NCI-H345 treated with DMSO at 0.1 percent for 48 hours (cell line): ENCODE measurements around the gene TBXA2R.
"Not testable (repeated sequence)": the region's sequence is repeated elsewhere in the genome, so short reads cannot be mapped to it uniquely, and the experiment has no call there.

Experiments used
- DNase-seq: peaks from one replicate; lab custom pipeline; 2025; ENCODE audit not compliant: unreplicated experiment; lab: John Stamatoyannopoulos, UW

Gene TBXA2R

DNA sequence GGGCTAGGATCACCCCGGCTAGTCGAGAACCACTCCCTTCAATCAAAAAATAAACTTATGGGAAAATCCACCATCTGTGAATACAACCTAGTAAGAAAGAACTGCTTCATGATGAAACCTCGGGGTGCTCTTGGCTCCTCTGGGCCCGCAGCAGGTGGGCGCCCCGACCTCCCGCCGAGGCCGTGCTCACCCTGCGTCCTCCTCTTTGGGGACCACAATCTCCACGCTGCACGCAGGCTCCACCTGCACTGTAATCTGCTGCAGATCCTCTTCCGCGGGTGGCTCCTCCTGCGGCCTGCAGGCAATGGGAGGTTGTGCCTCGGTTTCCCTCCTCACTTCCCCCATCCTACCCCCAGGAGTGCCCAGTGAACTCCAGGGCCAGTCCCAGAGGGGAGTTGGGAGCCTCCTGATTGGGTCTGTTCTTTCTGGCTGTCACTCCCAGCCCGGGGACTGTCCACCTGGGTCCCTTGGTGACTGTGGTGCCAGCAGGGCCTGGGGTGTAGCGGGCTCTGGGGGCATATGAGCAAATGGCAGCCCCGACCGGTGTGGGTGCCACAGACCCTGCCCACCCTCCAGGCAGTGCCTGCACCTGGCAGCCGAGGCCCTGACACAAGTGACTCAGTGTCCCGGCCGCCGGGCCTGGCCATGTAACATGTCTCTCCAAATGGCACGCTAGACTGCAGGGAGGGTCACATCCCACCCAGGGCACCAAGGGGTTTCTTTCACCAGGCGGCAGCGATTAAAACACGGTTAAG is 35.0 kb upstream of the TBXA2R start:
- no peak for DNase-seq

DNA sequence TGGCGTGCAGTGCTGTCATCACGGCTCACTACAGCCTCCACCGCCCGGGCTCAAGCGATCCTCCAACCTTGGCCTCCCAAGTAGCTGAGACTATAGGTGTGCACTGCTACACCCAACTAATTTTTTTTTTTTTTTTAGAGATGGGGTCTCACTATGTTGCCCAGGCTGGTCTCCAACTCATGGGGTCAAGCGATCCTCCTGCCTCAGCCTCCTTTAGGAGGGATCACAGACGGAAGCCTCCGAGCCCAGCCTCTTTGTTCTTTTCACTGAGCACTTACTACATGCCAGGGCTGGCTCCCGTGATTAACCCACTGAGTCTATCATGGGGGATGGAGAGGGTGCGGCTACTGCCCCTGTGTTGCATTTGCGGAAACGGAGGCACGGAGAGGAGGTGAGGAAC is 32.8 kb upstream of the TBXA2R start:
- DNase-seq = no peak

DNA sequence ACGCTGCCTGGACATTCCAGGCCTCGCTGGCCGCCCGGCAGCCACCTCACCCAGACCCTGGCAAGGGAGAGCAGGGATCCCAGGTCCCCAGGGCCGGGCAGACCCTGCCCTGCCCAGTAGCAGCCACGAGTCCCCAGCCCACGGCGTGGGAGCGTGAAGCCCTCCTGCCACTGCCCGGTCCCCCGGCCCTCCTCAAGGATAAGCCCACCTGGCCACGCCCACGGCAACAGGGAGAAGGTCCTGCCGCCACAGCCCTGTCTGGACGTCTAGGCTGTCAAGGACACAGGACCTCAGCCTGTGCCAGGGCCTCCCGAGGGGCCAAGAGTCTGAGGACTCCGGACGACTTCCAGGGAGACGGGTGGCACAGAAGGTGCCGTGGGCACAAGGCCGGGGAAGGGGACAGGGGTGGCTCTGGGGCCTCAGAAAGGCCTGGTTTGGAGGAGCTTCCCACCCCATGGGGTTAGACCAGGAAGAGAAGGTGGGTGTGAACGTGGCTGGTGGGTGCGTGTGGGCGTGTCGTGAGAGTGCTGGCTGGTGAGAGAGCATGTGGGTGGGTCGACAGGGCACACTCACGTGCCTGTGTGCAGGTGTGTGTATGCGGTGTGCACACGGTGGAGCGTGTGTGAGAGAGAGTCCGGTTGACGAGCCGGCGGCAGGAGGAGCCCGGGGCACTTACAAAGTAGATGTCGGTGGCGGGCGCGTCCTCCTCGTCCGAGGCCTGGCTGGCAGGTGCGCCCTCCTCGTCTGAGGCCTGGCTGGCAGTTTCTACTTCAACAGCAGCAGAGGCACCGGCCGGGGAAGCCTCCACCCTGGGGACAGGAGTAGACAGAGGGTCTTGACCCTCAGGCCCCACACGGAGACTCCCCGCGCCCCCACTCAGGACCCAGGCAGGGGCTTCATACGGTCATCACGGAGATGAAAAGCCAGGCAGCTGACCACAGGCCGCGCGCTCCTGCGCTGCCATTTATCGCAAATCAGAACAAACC is 31.8 kb upstream of the TBXA2R start:
- DNase-seq = no peak

DNA sequence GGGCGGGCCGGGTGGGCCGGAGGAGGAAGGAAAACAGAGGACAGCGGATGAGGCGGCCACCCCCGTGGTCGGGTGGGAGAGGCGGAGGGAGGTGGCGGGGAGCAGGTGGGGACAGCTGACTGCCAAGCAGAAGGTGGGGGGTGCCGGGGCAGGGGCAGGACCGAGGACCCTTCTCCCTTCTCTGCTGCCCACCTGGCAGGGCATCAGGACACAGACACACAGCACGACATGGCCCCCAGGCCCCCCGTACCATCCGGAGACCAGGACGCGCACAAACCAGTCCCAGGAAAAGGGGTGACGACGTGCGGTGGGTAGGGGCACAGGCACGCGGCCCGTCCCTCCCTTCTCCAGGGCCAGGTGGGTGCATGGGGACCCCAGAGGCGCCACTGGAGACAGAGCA is 30.9 kb upstream of the TBXA2R start:
- DNase-seq = no peak

DNA sequence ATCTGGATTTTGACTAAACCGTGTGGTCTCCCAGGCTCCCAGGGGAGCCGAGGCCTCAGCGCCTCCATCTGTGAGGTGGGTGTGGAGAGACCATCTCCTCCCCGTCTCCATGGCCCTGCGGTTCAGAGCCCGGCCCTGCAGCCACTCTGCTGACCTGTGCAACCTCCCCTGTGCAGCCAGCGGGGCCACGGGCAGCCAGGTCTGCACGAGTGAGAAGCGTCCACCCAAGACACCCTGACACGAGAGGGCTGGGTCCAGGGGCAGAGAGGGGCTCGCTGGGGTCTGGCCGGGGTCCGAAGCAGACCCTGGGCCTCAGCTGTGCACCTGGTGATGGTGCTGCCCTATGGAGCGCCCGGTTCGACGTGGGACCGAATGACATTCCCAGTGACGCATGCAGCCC is 30.3 kb upstream of the TBXA2R start:
- DNase-seq = no peak

DNA sequence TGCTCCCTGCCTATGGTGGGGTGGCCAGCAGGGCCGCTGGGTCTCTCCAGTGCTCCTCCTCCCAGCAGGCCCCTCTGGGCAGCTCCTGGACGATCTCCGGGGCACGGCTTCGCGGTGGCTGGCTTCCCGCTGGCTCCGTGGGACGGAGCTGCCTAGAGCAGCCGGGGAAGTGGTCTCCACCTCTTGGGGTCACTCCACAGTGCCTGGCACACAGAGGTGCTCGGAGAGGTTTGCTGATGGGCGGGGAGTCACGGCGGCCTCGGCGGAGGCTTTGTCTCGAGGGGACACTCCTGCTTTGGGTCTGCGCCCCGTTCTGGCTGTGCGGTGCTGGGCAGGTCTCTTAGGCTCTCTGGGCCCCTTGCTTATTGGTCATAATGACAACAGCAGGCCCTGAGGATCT is 29.8 kb upstream of the TBXA2R start:
- DNase-seq = no peak

DNA sequence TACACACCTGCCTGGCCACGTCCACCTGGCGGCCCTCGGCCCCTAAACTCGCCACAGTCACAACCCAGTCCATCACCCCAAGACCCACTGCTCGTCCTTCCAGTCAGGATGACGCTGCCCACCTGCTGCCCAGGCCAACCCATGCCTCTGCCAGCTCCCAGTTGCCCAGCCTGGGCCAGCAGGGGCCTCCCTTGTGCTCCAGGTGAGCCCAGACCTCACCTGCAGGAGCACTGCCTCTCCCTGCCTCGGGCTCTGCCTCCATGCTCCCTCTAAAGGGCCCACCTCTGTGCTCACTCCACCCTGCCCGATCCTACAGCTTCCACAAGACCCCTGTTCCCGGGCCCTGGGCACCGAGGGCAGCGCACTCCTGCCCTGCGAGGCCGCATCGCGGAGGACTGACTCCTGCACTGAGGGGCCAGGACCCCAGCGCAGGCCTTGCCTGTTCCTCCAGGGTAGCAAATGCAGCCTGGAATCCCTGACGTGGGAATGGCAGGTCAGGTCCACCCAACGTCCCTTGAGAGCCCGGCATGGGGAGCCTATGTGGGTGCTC is 27.9 kb upstream of the TBXA2R start:
- no peak for DNase-seq

DNA sequence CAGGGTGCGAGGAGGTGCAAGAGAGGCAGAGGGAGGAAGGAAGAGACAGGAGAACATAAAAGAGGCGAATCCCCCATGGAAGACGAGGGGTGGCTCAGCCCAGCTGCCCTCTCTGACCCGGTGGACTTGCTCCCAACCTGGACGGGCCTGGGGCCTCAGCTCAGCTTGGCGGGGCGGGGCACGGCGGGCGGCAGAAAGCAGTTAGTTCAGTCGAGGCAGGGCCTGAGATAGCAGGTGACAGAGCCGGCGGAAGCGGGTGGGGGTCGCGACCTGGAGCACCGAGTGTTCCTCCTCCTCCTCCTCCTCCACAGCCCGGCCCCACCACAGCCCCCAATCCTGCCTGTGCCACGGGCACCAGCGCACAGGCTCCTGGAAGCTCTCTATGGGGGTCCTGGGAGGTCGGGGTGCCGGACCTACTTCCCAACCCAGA is 26.9 kb upstream of the TBXA2R start:
- DNase-seq = no peak

DNA sequence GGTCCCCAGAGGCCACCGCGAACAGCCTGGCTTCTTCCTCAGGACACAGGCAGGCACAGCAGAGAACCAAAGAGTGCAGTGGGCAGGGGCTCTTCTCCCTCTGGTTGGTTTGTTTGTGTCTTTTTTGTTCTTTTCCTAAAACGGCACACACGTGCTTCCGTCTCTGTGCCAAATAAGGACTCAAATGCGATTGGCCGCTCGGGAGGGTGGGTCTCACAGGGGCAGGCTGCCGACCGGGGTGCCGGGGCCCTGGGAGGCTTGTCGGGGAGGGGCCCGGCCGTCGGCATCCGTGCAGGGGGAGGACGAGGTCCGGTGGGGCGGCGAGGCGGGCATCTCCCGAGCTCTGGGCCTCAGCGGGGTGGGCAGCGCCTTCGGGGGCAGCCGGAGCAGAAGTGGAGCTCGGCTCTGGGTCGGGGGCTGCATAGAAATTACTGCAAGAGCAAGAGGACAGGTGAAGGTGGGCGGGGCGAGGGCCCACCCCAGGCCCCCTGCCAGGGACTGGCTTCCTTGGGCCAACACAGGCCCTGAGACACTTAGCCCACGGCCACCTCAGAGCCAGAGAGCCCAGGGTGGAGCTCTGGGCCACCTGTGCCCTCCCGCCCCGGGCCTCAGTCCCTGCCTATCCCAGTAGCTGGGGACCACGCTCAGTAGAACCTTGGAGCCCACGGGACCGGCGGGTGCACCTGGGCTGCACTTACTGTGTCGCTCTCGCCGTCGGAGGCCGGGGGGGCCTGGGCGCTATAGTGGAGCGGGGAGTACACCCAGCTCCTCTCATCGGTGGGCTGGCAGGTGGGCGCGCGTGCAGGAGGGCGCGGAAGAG is 26.3 kb upstream of the TBXA2R start:
- no peak for DNase-seq

DNA sequence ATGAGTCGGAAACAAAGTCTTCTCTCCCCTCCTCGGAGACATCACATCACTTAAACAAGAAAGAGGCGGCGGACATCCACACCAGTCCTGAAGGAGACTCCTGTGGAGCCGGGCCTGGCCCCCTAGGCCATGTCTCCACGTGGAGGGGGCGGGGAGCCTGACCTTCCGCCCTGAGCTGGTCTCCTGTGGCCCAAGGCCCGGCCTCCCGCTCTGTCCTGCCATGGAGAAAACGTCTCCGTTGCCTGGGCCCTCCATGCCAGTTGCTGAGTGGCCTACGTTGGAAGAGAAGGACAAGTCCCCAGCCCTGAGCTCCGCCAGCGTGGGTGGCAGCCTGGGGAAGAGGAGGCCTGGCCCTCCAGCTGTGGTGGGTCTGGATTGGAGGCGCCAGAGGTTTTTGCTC is 25.4 kb upstream of the TBXA2R start:
- DNase-seq = no peak

DNA sequence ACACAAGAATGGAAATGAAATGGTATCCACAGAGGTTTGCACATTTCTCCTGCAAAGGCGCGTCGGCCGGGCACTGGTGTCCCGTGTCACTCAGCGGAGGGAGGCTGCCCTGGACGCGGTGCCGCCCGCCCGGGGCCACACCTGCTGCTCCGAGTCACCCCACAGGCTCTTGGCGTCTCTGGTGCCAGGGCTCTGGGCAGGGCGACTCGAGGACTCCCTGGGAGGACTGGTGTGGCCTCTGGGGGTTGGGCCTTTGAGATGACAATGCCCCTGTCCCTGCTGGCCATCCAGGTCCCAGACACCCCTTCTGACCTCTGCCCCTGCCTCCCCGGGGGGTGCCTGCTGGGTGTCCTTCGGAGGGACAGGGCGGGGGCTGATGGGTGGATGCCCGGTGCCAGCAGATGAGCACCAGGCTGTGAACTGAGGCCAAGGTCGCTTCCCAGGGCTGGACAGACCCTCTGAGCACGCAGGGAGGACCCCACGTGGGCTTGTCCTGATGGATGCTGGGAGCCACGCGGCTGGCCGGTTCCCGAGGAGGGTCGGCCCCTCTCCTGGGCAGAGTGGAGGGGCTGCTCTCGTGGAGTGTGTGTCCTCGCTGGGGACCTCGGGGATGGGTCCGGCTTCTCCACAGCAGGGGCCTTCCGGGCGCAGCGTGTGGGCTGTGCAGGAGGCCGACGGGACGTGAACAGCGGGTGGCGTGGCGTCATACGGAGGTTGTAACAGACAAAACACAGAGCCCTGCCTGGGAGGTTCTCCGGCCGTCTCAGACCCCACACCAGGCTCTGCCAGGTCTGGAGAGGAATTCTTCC is 24.6 kb upstream of the TBXA2R start:
- no peak for DNase-seq

DNA sequence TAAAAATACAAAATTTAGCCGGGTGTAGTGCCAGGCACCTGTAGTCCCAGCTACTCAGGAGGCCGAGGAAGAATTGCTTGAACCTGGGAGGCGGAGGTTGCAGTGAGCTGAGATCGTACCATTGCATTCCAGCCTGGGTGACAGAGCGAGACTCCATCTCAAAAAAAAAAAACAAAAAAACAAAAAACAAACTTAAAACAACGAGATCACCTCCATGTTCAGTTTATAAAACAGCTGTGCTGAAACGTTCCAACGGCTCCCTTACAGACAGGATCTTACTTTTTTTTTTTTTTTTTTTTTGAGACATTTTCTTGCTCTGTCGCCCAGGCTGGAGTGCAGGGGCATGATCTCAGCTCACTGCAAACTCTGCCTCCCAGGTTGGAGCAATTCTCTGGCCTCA is 22.1 kb upstream of the TBXA2R start:
- not testable (repeated sequence) for DNase-seq

DNA sequence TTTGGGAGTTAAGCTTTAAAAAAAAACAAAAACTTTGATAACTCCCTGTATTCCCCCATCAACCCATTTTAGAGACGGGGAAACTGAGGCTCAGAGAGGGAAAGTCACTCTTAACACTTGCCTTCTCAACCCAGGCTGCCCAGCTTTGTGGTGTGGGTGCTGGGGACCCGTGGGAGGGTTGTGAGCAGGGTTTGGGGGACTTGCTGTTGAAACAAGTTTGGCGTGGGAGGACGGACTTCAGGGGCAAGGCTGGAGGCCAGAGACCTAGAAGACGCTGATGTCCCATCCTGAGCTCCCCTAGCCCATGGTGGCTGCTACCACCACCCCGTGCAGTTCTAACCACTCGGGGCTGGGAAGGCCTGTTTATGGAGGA is 20.7 kb upstream of the TBXA2R start:
- DNase-seq = no peak

DNA sequence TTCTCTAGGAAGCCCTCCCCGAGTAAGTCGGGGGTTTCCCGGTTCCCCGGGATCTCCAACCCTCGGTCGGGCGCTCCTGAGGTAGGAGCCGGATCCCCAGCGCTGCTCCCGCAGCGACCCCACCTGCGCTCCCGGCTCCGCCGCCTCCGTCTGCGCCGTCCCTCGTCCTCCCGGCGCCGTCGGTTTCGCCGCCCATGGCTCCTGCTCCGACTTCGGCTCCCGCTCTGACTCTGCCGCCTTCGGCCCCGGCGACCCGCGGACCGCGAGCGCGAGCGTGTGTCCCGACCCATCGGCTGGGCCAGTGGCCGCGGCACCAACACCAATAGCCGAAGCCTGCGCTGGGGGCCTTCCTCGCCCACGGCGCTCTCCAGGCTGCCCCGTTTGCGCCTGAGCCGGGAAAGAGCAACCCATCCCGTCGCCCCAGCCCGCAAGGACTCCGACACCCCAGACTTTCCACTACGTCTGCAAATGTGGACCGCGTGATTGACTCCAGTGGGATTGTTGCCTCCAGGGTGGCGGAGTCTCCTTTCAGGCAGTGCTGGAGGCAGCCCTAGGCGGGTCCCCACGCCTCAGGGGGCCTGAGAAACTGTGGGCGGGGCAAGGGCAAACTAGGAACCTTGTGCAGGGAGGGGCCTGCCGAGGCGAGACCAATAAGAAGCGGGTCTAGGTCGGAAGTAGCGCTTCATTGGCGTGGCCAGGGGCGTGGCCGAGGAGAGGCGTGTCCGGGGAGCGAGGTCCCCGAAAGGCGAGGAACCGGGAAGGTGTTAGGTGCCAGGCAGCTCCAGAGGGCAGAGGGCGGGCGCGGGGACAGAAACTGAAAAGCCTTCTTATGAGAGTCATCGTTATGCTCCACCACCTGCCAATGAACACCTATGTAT is 20.0 kb upstream of the TBXA2R start, which contains the start of gene CACTIN:
TSS of gene CACTIN (minus strand) at position 318 of the 878 bp plus-strand sequence. CDS start at position 290, 28 bp downstream.
- peak; percentile 90 for DNase-seq

DNA sequence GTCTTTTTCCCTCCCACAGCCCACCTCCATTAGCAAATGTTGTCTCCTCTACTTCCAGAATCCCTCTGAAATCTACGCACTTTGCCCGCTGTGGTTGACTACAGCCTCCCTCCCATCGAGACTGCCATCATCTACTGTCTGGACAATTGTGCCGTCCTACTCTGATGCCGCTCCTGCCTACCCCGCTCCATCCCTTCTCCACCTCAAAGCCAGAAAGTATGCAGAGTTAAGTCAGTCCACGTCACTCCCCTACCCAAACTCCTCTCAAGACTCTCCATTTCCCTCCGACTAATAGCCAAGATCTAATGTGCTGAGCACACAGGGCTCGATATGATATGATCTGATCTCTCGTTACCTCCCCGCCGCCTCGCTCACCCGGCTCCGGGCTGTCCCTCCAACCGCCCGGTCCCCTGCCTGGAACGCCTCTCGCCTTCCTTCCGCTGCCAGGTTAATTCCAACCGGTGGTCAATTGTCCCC is 19.4 kb upstream of the TBXA2R start:
- no peak for DNase-seq

DNA sequence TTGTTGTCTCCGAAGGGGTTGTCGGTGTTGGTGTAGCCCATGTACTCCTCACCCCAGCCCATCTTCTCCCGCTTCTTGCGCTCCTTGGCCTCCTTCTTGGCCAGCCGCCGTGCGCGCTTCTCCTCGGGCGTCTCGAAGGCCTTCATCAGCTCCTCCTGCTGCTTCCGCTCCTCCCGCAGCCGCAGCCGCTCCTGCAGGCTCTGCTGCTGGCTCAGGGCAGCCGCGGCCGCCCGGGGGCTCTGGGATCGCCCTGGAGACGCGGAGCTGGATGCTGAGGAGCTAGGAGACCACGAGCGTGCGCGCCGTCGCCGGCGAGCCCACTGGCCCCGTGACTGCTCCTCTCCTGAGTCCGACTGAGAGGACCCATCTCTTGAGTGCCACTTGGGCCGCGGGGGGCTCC is 17.0 kb upstream of the TBXA2R start:
- DNase-seq = no peak

DNA sequence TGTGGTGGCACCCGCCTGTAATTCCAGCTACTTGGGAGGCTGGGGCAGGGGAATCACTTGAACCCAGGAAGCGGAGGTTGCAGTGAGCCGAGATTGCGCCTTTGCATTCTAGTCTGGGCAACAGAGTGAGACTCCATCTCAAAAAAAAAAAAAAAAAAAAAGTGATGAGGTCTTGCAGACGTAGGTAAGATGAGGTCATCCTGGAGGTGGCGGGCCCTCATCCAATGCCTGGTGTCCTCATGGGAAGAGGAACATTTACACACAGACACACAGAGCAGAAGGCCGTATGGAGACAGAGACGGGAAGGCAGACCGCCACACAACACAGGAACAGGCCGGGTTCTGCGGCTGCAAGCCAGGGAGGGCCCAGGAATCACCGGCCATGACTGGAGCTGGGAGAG is 15.5 kb upstream of the TBXA2R start:
- no peak for DNase-seq

DNA sequence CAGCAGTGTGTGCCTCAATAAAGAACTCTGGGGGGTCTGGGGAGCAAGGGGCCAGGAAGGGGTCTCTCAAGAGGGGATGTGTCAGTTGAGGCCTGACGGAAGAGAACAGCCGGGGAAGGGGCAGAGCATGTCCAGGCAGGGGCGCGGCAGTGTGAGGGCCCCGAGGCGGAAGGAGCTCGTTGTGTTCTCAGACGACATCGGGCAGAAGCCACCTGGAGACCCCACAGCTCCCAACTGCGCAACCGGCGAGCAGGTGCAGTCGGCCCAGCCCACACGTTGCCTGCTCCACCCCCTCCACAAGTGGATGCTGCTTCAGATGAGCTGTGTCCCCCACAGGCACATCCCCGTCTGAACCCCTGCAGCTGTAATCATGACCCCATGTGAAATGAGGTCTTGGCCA is 15.0 kb upstream of the TBXA2R start:
- no peak for DNase-seq
